Raji (cell line): Measurements from ENCODE around the gene PRPF39.

Experiments
- POLR2A ChIP-seq: IDR thresholded peaks from 2 replicates; pipeline ENCODE4 v1.6.1; 2011; ENCODE audit warnings: low read depth, low read length, control low read depth; ENCODE audit not compliant: insufficient read depth

PRPF39 gene

GRCh38 chr14:45083976-45084722 is at the start of gene PRPF39:
TSS of gene PRPF39 (plus strand) at chr14:45084116. CDS start at chr14:45095240, 11,124 bp downstream.
- peak; percentile 98 for TF ChIP-seq POLR2A

GRCh38 chr14:45034730-45035129 is 49.2 kb upstream of the PRPF39 start:
- no peak for TF ChIP-seq POLR2A

- no peak for TF ChIP-seq POLR2A
Observed at GRCh38 chr14:45038256-45038655, 45.7 kb upstream of the PRPF39 start.

GRCh38 chr14:45038865-45039264 is 45.1 kb upstream of the PRPF39 start:
- TF ChIP-seq POLR2A, result no peak

- no peak for TF ChIP-seq POLR2A
Observed at GRCh38 chr14:45039390-45039789, 44.5 kb upstream of the PRPF39 start.

- TF ChIP-seq POLR2A, result no peak
Observed at GRCh38 chr14:45041641-45042040, 42.3 kb upstream of the PRPF39 start.

GRCh38 chr14:45044638-45045037 is 39.3 kb upstream of the PRPF39 start:
- no peak for TF ChIP-seq POLR2A

- TF ChIP-seq POLR2A, result no peak
Observed at GRCh38 chr14:45048385-45048784, 35.5 kb upstream of the PRPF39 start.

- no peak for TF ChIP-seq POLR2A
Observed at GRCh38 chr14:45051180-45051579, 32.7 kb upstream of the PRPF39 start.

GRCh38 chr14:45051896-45052295 is 32.0 kb upstream of the PRPF39 start:
- no peak for TF ChIP-seq POLR2A

- no peak for TF ChIP-seq POLR2A
Observed at GRCh38 chr14:45057349-45057748, 26.6 kb upstream of the PRPF39 start.

GRCh38 chr14:45057881-45058364 is 26.0 kb upstream of the PRPF39 start:
- TF ChIP-seq POLR2A, result no peak

- no peak for TF ChIP-seq POLR2A
Observed at GRCh38 chr14:45060551-45060950, 23.4 kb upstream of the PRPF39 start.

- TF ChIP-seq POLR2A, result no peak
Observed at GRCh38 chr14:45065540-45065939, 18.4 kb upstream of the PRPF39 start.

- TF ChIP-seq POLR2A, result no peak
Observed at GRCh38 chr14:45065956-45066355, 18.0 kb upstream of the PRPF39 start.

- TF ChIP-seq POLR2A, result no peak
Observed at GRCh38 chr14:45066667-45067066, 17.2 kb upstream of the PRPF39 start.

GRCh38 chr14:45068396-45068795 is 15.5 kb upstream of the PRPF39 start:
- TF ChIP-seq POLR2A, result no peak
